Activated naive CD4-positive, alpha-beta T cell treated with anti-CD3 and anti-CD28 coated beads for 36 hours (primary cell): Measurements from ENCODE around the gene DLG1. TPM values are rescaled to one million over a fixed set of nuclear protein-coding genes. Genes with fewer than 3 reads are reported as not detected.
A peak's percentile ranks its signal among the peaks of the same experiment; 100 is the strongest.

Experiments used
- CTCF ChIA-PET: fragments of 350-600 bp; sonication (Branson Sonifier 250); formaldehyde crosslinking; loops from one replicate; lab custom pipeline; 2021; ENCODE audit warnings: antibody characterized with exemption; lab: Charles Lee
- DNase-seq: peaks from one replicate; pipeline ENCODE4 v3.0.0-alpha.2; 2020
- H3K27ac Mint-ChIP-seq: one replicate; pipeline ENCODE4 v1.8.0; 2021; ENCODE audit warnings: mild to moderate bottlenecking, mixed read lengths
- H3K27me3 Mint-ChIP-seq: one replicate; pipeline ENCODE4 v1.8.0; 2021; ENCODE audit warnings: low read depth, mixed read lengths
- H3K36me3 Mint-ChIP-seq: one replicate; pipeline ENCODE4 v1.8.0; 2021; ENCODE audit warnings: low read depth, mixed read lengths
- H3K4me1 Mint-ChIP-seq: one replicate; pipeline ENCODE4 v1.8.0; 2021; ENCODE audit warnings: low read depth, mixed read lengths
- H3K4me3 Mint-ChIP-seq: one replicate; pipeline ENCODE4 v1.8.0; 2021; ENCODE audit warnings: mild to moderate bottlenecking, moderate library complexity, mixed read lengths
- H3K9me3 Mint-ChIP-seq: one replicate; pipeline ENCODE4 v1.8.0; 2021; ENCODE audit warnings: mixed read lengths
- intact Hi-C: fragments of 100-400 bp; cut with micrococcal nuclease; formaldehyde crosslinking; loops from one replicate; pipeline ENCODE4 v1.15.1; 2023
- total RNA-seq, 2 experiments: library from RNA; stranded (reverse); gene quantifications; one replicate each; pipeline ENCODE4 v1.2.3, GENCODE V29; 2021

The DLG1 gene
- total RNA-seq, 2 experiments from 2014 or later: 51.9 to 55.2 TPM

DNA sequence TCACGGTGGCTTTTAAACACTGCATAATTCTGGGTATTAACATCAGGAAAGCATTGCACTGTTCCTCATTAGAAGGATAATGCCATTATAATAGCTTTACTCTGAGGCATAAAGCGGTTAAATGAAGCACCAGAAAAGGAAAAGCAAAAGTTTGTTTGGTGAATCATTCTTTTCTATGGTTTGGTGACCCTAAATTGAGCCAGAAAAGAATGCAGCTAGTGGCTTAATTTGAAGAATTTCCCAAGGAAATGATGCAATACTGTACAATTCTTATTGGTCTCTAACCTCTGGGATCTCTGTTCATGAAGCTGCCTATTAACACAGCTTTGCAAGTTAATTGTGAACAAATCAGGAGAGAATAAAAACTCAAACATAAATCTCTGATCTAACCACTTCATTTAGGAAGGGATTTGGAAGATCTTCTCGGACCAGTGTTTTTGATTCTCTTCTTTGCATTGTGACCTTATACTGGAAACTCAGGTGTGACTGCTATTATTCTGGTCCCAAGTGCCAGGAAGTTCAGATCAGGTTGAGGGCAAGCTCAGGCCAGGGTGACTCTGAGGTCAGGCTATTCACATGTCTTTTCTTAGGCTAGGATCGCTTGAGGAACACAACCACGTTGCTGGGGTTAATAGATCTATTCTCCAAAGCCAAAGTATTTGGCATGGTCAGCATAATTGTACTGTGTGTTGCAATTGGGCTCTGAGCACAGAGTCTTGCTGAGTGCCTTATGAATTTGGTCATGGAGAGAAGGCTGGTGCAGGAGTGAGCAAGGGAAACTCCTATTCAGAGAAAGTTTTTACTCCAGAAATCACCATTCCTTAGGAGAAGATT is 11.3 kb upstream of the DLG1 start:
- H3K27ac Mint-ChIP-seq: peak overlapping the region; percentile 39
- H3K27me3 Mint-ChIP-seq: no peaks in the 10 kb centered on the region
- CTCF ChIA-PET: interaction anchor here (1.9 kb wide), 1 partner anchor 52 kb away, joined by 4 read pairs; no protein-coding TSS in a partner anchor
- H3K4me1 Mint-ChIP-seq: peaks cover 39% of the 10 kb centered on the region
- H3K36me3 Mint-ChIP-seq: no peaks in the 10 kb centered on the region
- DNase-seq: no peak
- no peak overlapping the region for H3K4me3 Mint-ChIP-seq
- H3K9me3 Mint-ChIP-seq: no peaks in the 10 kb centered on the region
- intact Hi-C loops: loop anchor here (1.0 kb wide), 1 partner anchor 11 kb away; the partner anchor contains the start of gene DLG1

DNA sequence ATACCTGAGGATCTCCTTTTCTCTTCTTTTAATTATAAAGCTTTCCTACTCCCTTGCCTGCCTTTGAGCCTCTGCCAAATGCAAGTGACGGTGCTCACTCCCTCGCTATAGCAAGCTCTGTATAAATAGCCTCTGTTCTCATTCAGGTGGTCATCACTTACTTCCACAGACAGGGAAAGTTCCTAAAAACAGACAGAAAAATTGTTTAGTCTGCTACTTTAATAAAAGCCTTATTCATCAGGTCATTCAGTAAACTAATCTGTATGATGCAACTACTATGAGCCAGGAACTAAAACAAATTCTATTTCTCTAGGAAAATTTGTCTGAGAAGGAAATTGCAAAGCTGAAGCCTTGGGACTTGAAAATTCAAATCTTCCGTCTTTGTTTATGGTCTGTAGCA is 10.2 kb upstream of the DLG1 start:
- intact Hi-C loops: no loop called here
- no peak overlapping the region for H3K4me3 Mint-ChIP-seq
- H3K36me3 Mint-ChIP-seq: no peaks in the 10 kb centered on the region
- H3K27ac Mint-ChIP-seq: no peak overlapping the region
- H3K9me3 Mint-ChIP-seq: no peaks in the 10 kb centered on the region
- peaks cover 39% of the 10 kb centered on the region for H3K4me1 Mint-ChIP-seq
- no peak for DNase-seq
- H3K27me3 Mint-ChIP-seq: peaks cover 2% of the 10 kb centered on the region
- CTCF ChIA-PET: no interaction called here

DNA sequence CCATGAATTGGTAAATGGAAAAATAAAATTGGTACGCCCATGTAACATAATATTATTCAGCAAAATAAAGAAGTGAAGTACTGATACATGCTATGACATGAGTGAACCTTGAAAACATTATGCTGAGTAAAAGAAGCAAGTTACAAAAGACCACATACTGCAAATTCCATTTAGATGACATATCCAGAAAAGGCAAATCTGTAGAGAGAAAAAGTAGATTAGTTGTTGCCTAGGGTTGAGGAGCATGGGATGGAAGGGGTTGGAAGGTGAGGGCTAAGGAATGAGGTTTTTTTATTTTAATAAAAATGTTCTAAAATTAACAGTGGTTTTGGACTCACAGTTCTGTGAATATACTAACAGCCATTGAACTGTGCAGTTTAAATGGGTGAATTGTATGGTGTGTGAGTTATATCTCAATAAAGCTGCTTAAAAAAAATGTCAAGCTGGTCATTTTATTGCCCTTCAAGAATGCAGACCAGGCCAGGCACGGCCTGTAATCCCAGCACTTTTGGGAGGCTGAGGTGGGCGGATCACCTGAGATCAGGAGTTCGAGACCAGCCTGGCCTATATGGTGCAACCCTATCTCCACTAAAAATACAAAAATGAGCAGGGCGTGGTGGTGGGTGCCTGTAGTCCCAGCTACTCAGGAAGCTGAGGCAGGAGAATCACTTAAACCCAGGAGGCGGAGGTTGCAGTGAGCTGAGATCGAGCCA is 8.1 kb upstream of the DLG1 start:
- H3K4me3 Mint-ChIP-seq: no peak overlapping the region
- peaks cover 39% of the 10 kb centered on the region for H3K4me1 Mint-ChIP-seq
- no peaks in the 10 kb centered on the region for H3K9me3 Mint-ChIP-seq

DNA sequence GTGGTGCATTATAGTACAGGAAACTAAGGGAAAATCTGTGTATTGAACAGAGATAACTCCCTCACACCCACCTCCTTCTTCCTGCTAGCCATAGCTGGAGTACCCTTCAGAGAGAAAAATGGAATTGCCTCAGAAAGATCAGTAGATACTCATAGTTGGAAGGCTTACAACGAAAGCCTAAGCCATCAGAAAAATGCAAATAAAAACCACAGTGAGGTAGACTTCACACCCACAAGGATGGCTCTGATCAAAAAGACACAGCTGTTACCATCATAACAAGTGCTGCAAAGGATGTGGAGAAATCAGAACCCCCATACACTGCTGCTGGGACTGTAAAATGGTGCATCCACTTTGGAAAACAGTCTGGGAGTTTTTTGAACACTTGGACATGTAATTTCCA is 7.4 kb upstream of the DLG1 start:
- intact Hi-C loops: no loop called here
- Mint-ChIP-seq H3K36me3 (no peaks in the 10 kb centered on the region), H3K4me1 (peaks cover 32% of the 10 kb centered on the region), H3K27ac (no peak overlapping the region), H3K9me3 (no peaks in the 10 kb centered on the region), H3K27me3 (peaks cover 9% of the 10 kb centered on the region), H3K4me3 (no peak overlapping the region)
- peak; percentile 36 for DNase-seq
- CTCF ChIA-PET: no interaction called here

More for the DNA sequence above, 8.1 kb upstream of the DLG1 start:
- Mint-ChIP-seq H3K27ac (no peak overlapping the region), H3K27me3 (peaks cover 8% of the 10 kb centered on the region), H3K36me3 (no peaks in the 10 kb centered on the region)
- CTCF ChIA-PET: no interaction called here
- no peak for DNase-seq
- intact Hi-C loops: no loop called here

DNA sequence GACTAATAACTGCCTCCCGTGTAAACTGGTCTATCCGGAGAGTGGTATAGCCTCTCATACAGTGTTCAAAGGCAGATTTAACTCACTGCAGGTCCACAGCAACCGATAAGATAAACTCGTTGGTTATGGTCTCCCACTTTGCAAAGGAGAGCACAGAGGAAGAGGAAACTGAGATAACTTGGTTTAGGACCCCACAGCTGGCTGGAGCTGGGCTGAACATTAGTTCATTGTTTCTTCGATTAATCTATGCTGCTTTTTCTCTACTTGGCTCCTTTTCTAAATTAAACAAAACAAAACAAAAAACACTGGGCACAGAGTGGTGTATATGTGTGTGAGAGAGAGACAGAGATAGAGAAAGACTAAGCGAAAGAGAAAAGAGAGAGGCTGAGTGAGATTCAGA is 5.0 kb upstream of the DLG1 start:
- peaks cover 13% of the 10 kb centered on the region for H3K4me1 Mint-ChIP-seq
- peaks cover 19% of the 10 kb centered on the region for H3K27me3 Mint-ChIP-seq
- no peak overlapping the region for H3K27ac Mint-ChIP-seq
- no peak overlapping the region for H3K4me3 Mint-ChIP-seq
- no peaks in the 10 kb centered on the region for H3K9me3 Mint-ChIP-seq
- intact Hi-C loops: no loop called here
- no peak for DNase-seq
- CTCF ChIA-PET: no interaction called here
- H3K36me3 Mint-ChIP-seq: no peaks in the 10 kb centered on the region

DNA sequence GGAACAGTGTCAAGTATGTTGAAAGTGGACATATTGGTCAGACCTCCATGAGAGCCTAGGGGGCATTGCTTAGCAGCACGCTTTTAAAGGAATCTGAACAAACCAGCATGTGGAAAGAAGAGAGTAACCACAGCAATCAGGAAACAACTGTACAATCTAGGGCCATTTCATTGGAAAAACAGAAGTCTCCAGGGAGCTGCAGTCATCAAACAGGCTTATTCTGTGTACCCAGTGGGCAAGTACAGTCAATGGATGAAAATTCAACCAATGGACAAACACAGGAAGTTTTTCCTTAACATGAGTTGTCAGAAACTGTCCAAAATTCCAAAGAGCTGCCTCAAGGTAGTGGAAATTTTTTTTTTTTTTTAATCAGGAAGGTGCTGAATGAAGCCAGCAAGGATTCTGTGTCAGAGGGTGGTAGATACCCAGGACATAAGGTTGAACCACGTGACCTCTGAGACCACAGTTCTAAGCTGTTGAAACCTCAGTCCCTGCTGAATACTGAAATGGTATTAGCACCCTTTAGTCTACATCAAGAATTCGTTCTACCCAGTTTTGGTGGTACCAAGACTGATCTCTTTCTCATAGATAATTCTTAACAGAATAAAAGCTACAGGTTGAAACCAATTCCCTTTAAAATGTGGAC is 4.4 kb upstream of the DLG1 start:
- intact Hi-C loops: no loop called here
- Mint-ChIP-seq H3K27ac (no peak overlapping the region), H3K27me3 (peaks cover 19% of the 10 kb centered on the region), H3K36me3 (no peaks in the 10 kb centered on the region), H3K4me3 (no peak overlapping the region), H3K9me3 (no peaks in the 10 kb centered on the region), H3K4me1 (peaks cover 11% of the 10 kb centered on the region)
- DNase-seq: no peak
- CTCF ChIA-PET: interaction anchor here (1.5 kb wide), 1 partner anchor 46 kb away, joined by 3 read pairs; no protein-coding TSS in a partner anchor

DNA sequence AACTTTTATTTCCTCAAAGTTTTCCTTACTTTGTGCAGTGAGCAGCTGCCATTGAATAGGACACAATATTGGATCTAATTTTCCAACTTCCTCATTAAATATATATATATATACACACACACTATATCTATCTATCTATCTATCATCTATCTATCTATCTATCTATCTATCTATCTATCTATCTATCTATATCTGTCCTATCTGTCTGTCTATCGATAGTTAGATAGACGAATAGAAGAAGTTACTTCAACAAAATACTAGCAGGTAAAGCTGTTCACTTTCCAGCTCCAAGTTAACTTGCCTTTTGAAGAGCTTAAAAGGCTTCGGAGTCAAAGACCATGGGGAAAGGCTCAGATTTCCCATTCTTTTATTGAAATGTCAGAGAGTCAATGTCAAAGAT is 3.6 kb upstream of the DLG1 start:
- Mint-ChIP-seq H3K4me1 (peaks cover 10% of the 10 kb centered on the region), H3K27ac (no peak overlapping the region), H3K4me3 (no peak overlapping the region), H3K36me3 (no peaks in the 10 kb centered on the region), H3K27me3 (peaks cover 19% of the 10 kb centered on the region), H3K9me3 (no peaks in the 10 kb centered on the region)
- no peak for DNase-seq
- intact Hi-C loops: no loop called here
- CTCF ChIA-PET: interaction anchor here (0.7 to 1.5 kb wide), 2 partner anchors 45 to 493 kb away, joined by 3 read pairs; no protein-coding TSS in a partner anchor

DNA sequence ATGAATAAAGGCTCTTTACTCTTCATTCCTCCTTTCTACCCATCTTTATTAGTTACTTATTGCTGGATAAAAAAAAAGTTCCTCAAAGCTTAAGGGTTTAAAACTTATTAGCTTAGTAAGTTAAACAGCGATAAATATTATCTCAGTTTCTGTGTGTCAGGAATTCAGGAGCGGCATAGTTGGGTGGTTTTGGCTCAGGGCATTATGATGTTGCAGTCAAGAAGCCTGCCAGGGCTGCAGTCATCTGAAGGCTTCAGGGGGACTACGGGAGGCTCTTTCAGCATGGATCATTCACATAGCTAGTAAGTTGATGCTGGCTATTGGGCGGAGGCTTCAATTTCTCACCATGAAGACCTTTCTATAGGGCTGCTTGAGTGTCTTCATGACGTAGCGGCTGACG is 1.9 kb upstream of the DLG1 start:
- H3K9me3 Mint-ChIP-seq: no peaks in the 10 kb centered on the region
- CTCF ChIA-PET: no interaction called here
- no peak for DNase-seq
- H3K4me3 Mint-ChIP-seq: no peak overlapping the region
- peaks cover 6% of the 10 kb centered on the region for H3K36me3 Mint-ChIP-seq
- intact Hi-C loops: no loop called here
- H3K27me3 Mint-ChIP-seq: peaks cover 19% of the 10 kb centered on the region
- peaks cover 15% of the 10 kb centered on the region for H3K4me1 Mint-ChIP-seq
- no peak overlapping the region for H3K27ac Mint-ChIP-seq

DNA sequence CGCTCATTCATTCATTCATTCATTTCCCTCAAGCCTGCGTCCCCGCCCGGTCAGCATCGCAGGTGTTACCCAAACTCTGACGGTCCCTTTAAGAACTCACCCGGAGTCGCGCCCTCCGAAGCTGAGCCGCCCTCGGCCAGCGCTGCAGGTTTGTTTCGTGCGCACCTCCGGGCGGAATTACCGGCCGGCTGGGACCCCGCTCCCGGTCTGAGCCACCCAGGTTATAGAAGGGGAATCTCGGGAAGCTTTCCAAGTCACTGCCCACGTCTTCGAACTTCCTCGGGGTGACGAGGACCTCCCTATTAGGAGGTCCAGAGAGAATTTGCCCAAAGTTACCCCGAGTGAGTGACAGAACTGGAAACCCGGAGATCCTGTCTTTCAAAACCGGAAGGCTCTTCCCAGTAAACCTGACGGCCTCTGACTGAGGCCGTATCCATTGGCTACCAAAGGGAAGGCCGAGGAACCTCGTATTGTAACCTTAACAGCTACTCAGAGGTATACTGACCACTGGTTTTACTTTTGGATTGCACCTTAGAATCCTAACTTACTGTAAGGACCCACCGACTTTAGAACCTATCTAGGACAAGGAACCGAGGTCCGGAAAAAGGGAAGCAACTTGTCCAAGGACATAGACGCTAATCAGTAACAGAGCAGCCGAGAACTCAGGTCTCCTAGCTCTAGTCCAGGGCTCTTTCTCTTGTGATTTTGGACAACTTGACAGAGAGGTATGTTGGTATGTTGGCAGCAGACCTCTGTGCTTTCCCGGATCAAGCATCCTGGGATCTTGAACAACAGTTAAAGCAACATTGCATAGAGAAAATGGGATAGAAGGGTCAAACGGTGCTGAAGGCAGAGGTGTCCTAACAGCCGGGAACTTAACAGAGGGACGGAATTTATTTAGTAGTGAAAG is 788 bp upstream of the DLG1 start:
- peak; percentile 28 for DNase-seq
- Mint-ChIP-seq H3K4me3 (peak overlapping the region; percentile 96), H3K4me1 (peaks cover 13% of the 10 kb centered on the region), H3K36me3 (peaks cover 6% of the 10 kb centered on the region), H3K27ac (no peak overlapping the region), H3K27me3 (peaks cover 19% of the 10 kb centered on the region), H3K9me3 (no peaks in the 10 kb centered on the region)
- CTCF ChIA-PET: no interaction called here
- intact Hi-C loops: loop anchor here (1.0 to 10.0 kb wide), 8 partner anchors 10 to 656 kb away; partner anchors contain the start of genes BDH1, RPL35A and SENP5

DNA sequence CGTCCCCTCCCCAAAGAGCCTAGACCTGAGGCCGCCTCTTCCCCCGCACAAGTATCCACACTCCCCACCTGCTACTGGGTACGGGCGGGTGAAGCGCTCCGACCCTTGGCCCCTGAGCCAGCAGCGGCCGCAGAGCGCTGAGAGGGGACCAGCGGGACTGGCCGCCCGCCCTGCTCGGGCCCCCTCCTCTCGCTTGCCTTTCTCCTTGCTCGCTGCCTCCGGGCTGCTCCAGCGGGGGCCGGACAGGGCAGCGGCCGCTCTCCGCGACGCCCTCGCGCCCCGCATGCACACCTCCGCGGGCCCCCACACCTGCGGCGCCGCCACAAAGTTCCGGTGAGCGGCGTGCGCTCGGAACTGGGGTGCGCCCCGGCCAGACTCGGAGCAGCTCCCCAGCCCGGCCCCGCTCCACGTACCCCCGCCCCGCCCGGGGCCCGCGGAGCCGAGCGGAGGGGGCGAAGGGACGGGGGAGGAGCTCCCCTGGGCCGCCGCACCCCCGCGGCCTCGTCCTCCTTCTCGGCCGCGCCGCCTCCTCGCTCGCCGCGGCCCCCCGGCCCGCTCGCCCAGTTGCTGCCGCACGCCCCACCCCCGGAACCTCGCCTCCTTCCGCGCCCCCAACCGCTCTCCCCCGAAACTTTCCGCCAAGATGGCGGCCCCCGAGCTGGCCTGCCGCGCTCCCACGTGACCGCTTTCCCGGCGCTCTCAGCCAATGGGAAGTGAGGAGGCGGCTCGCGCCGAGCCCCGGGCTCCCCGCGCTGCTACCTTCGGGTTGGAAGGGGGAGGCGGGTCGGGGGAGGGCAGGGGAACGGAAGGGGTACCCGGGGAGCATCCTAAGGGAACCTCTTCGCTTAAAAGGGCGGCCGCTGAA is 704 bp downstream of the DLG1 start:
- Mint-ChIP-seq H3K9me3 (no peaks in the 10 kb centered on the region), H3K27me3 (peaks cover 16% of the 10 kb centered on the region), H3K27ac (peak overlapping the region; percentile 89), H3K4me1 (peaks cover 23% of the 10 kb centered on the region), H3K4me3 (peak overlapping the region; percentile 96), H3K36me3 (peaks cover 8% of the 10 kb centered on the region)
- CTCF ChIA-PET: interaction anchor here (1.0 kb wide), 1 partner anchor 15 kb away, joined by 3 read pairs; no protein-coding TSS in a partner anchor
- intact Hi-C loops: loop anchor here (1.0 to 10.0 kb wide), 8 partner anchors 12 to 657 kb away; partner anchors contain the start of genes BDH1, RPL35A and SENP5
- peak; percentile 92 for DNase-seq

DNA sequence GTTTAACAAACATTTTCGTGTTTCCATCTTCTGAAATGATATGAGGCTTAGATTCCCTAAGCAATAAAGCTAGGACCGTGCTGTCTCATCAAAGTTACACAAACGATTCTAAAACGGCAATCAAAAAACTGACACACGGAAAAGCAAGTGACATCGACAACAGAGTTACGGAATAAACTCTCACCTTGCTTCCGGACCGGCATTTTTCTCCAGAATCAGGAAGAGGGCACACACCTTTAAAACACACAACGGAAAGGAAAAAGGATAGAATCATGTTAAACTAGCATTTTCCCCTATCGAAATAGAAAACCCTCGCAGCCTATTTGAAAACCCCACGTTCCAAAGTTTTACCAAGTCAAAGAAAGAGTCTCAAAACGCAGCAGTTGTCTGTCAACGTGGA is 1.4 kb downstream of the DLG1 start:
- H3K27me3 Mint-ChIP-seq: peaks cover 12% of the 10 kb centered on the region
- CTCF ChIA-PET: no interaction called here
- no peak for DNase-seq
- peak overlapping the region; percentile 89 for H3K27ac Mint-ChIP-seq
- H3K9me3 Mint-ChIP-seq: no peaks in the 10 kb centered on the region
- H3K4me1 Mint-ChIP-seq: peaks cover 30% of the 10 kb centered on the region
- peaks cover 12% of the 10 kb centered on the region for H3K36me3 Mint-ChIP-seq
- H3K4me3 Mint-ChIP-seq: peak overlapping the region; percentile 96
- intact Hi-C loops: loop anchor here (5.0 to 10.0 kb wide), 4 partner anchors 295 to 658 kb away; partner anchors contain the start of genes RPL35A and SENP5
